Astrocyte of the cerebellum (primary cell): ENCODE measurements around the gene WDR46.

Source experiments
- DNase-seq: peaks from one replicate; pipeline ENCODE4 v3.0.0-alpha.2; 2011; ENCODE audit warnings: low read depth
- H3K4me3 ChIP-seq: 2 replicates; pipeline ENCODE4 v1.5.1; 2011; ENCODE audit warnings: mild to moderate bottlenecking, low read depth, low read length, moderate library complexity
- in situ Hi-C: cut with HindIII; loops from 2 replicates; pipeline ENCODE4 v1.10.0; 2017; ENCODE audit warnings: low sequenced_read_pairs
- TF ChIP-seq, protein P1 (sequence below): IDR thresholded peaks from 2 replicates; pipeline ENCODE4 v1.5.1; 2012; ENCODE audit warnings: low read length, low read depth, moderate library complexity, mild to moderate bottlenecking; ENCODE audit errors: missing control alignments

The WDR46 gene

DNA sequence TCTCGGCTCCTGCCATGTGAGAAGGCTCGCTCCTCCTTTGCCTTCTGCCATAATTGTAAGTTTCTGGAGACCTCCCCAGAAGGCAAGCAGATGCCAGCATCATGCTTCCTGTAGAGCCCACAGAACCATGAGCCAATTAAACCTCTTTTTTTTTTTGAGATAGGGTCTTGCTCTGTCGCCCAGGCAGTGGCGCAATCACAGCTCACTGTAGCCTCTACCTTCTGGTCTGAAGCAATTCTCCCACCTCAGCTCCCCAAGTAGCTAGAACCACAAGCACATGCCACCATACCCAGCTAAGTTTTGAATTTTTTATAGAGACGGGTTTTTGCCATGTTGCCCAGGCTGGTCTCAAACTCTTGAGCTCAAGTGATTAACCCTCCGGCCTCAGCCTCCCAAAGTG, 52.2 kb downstream of the WDR46 start:
- TF ChIP-seq, protein P1, sequence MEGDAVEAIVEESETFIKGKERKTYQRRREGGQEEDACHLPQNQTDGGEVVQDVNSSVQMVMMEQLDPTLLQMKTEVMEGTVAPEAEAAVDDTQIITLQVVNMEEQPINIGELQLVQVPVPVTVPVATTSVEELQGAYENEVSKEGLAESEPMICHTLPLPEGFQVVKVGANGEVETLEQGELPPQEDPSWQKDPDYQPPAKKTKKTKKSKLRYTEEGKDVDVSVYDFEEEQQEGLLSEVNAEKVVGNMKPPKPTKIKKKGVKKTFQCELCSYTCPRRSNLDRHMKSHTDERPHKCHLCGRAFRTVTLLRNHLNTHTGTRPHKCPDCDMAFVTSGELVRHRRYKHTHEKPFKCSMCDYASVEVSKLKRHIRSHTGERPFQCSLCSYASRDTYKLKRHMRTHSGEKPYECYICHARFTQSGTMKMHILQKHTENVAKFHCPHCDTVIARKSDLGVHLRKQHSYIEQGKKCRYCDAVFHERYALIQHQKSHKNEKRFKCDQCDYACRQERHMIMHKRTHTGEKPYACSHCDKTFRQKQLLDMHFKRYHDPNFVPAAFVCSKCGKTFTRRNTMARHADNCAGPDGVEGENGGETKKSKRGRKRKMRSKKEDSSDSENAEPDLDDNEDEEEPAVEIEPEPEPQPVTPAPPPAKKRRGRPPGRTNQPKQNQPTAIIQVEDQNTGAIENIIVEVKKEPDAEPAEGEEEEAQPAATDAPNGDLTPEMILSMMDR = no peak
- DNase-seq = no peak
- H3K4me3 ChIP-seq = no peak overlapping the region
- in situ Hi-C loops = no loop called here

DNA sequence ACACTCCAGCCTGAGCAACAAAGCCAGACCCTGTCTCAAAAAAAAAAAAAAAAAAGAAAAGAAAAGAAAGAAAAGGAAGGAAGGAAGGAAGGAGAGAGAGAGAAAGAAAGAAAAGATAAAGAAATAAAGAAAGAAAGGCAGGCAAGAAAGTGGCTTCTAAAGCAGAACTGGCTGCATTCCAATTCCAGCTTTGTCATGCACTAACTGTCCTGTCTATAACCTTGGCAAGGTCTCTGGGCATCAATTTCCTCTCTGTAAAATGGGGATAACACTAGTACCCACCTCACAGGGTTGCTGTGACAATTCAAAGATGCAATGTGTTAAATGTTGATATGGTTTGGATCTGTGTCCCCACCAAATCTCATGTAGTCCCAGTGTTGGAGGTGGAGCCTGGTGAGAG, 52.7 kb downstream of the WDR46 start:
- TF ChIP-seq, protein P1 = no peak
- in situ Hi-C loops = no loop called here
- DNase-seq = no peak
- H3K4me3 ChIP-seq = no peak overlapping the region

DNA sequence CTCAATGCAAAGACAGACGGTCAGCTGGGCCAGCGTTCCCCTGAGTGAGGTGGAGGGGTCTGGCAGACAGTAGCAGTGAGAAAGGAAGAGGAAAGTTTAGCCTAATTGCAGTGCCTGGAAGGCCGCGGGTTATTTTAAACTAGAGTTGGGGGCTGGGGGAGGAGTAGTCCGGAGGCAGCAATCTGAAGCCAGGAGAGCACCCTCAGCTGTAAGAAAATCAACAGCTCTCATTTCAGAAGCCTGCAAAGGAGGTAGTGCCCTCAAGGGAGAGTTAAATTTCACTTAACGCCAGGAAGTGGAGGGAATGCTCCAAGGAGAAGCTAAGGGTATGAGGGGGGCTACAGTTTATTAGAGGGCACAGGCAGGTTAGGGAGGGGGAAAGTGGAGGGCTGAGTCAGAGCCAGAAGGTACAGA, 53.8 kb downstream of the WDR46 start:
- in situ Hi-C loops = no loop called here
- no peak for DNase-seq
- no peak overlapping the region for H3K4me3 ChIP-seq
- TF ChIP-seq, protein P1 = no peak
